ENCODE data around the gene SP140.
"Not testable (repeated sequence)": the region's sequence is repeated elsewhere in the genome, so short reads cannot be mapped to it uniquely, and the experiment has no call there.

GRCh38 chr2:230264945-230265344 lies 39.4 kb downstream of the SP140 start:
- TF ChIP-seq CTCF, POLR2A (IDR thresholded peaks at IDR 0.05): not testable (repeated sequence)
